ENCODE data around the gene STXBP5. TPM values are rescaled to one million over a fixed set of nuclear protein-coding genes. Genes with fewer than 3 reads are reported as not detected.
"Not testable (repeated sequence)": the region's sequence is repeated elsewhere in the genome, so short reads cannot be mapped to it uniquely, and the experiment has no call there.

The STXBP5 gene
- total RNA-seq, 6 donors from 2014 or later: 10.5 to 26.5 (median 15.7) TPM

DNA sequence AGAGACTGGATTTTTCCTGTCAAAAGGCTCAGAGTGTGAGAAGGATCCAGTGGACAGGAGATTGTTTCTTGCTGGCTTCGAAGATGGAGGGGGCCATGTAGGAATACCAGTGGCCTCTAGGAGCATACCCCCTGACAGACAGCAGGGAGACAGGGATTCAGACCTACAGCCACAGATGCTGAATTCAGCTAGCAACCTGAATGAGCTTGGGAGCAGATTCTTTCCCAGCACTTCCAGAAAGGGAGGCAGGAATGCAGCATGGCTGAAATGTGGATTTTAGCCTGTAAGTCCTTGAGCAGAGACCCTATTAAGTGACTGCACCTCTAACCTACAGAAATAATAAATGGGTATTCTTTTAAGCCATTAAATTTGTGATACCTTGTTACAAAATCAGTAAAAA lies 44.6 kb downstream of the STXBP5 start:
- ATAC-seq (ENCODE audit: low FRiP score in 2 of 2) (no peak), DNase-seq (no peak)
- H3K4me3 ChIP-seq: no peak overlapping the region
- peaks cover 0 to 27% (median 10%) of the 10 kb centered on the region in 4 donors for H3K36me3 ChIP-seq
- no peaks in the 10 kb centered on the region for H3K4me1 ChIP-seq
- no peak overlapping the region for H3K27ac ChIP-seq
- H3K9me3 ChIP-seq: no peaks in the 10 kb centered on the region
- 90 to 100% methylated on average over 1 of the region's 1 CpG for WGBS, 2 donors
- H3K27me3 ChIP-seq: no peaks in the 10 kb centered on the region
- TF ChIP-seq EP300 (IDR thresholded peaks at IDR 0.05) (no peak), POLR2AphosphoS5 (IDR thresholded peaks at IDR 0.05) (no peak)

- Histone ChIP-seq H3K4me1 (no peaks in the 10 kb centered on the region), H3K27ac (no peak overlapping the region), H3K4me3 (no peak overlapping the region), H3K36me3 (peaks cover 0 to 24% (median 10%) of the 10 kb centered on the region in 4 donors), H3K9me3 (no peaks in the 10 kb centered on the region), H3K27me3 (no peaks in the 10 kb centered on the region)
- whole genome bisulfite sequencing, 2 donors: 98 to 99% methylated on average over 16 of the region's 16 CpGs
- TF ChIP-seq EP300 (IDR thresholded peaks at IDR 0.05) (no peak), CTCF (IDR thresholded peaks at IDR 0.05) (no peak), POLR2A (IDR thresholded peaks at IDR 0.05) (no peak), POLR2AphosphoS5 (IDR thresholded peaks at IDR 0.05) (no peak)
- DNase-seq (peak in 1 of 2 donors; percentile 3), ATAC-seq (ENCODE audit: low FRiP score in 2 of 2) (no peak)
These were observed 46.9 kb downstream of the STXBP5 start for GRCh38 chr6:147251072-147251471.

- H3K27ac ChIP-seq; DNase-seq; H3K4me1 ChIP-seq; ATAC-seq (ENCODE audit: low FRiP score in 2 of 2); H3K9me3 ChIP-seq; H3K4me3 ChIP-seq; H3K27me3 ChIP-seq: not testable (repeated sequence)
- WGBS, 2 donors: 95 to 97% methylated on average over 6 of the region's 6 CpGs
- H3K36me3 ChIP-seq: peaks cover 0 to 17% (median 10%) of the 10 kb centered on the region in 4 donors
These were observed 50.8 kb downstream of the STXBP5 start for GRCh38 chr6:147254929-147255473.

- no peaks in the 10 kb centered on the region for H3K27me3 ChIP-seq
- H3K4me3 ChIP-seq: no peak overlapping the region
- H3K36me3 ChIP-seq: peaks cover 0 to 10% (median 7%) of the 10 kb centered on the region in 4 donors
- 92 to 95% methylated on average over 3 of the region's 3 CpGs for WGBS, 2 donors
- H3K4me1 ChIP-seq: no peaks in the 10 kb centered on the region
- H3K9me3 ChIP-seq: no peaks in the 10 kb centered on the region
- H3K27ac ChIP-seq: no peak overlapping the region
- DNase-seq: no peak
- TF ChIP-seq EP300 (IDR thresholded peaks at IDR 0.05) (no peak), POLR2A (IDR thresholded peaks at IDR 0.05) (no peak), CTCF (IDR thresholded peaks at IDR 0.05) (no peak), POLR2AphosphoS5 (IDR thresholded peaks at IDR 0.05) (no peak)
- no peak for ATAC-seq (ENCODE audit: low FRiP score in 2 of 2)
These were observed 51.9 kb downstream of the STXBP5 start for GRCh38 chr6:147255948-147256674.

GRCh38 chr6:147257760-147258159 lies 53.5 kb downstream of the STXBP5 start:
- H3K4me1 ChIP-seq: no peaks in the 10 kb centered on the region
- no peaks in the 10 kb centered on the region for H3K9me3 ChIP-seq
- 90% methylated on average over 5 of the region's 5 CpGs for WGBS, 2 donors
- no peaks in the 10 kb centered on the region for H3K27me3 ChIP-seq
- no peak overlapping the region for H3K27ac ChIP-seq
- no peak for TF ChIP-seq EP300 (IDR thresholded peaks at IDR 0.05)
- TF ChIP-seq CTCF (IDR thresholded peaks at IDR 0.05): no peak
- TF ChIP-seq POLR2A (IDR thresholded peaks at IDR 0.05): no peak
- no peak for TF ChIP-seq POLR2AphosphoS5 (IDR thresholded peaks at IDR 0.05)
- H3K4me3 ChIP-seq: no peak overlapping the region
- ATAC-seq (ENCODE audit: low FRiP score in 2 of 2) (no peak), DNase-seq (no peak)
- no peaks in the 10 kb centered on the region for H3K36me3 ChIP-seq

DNA sequence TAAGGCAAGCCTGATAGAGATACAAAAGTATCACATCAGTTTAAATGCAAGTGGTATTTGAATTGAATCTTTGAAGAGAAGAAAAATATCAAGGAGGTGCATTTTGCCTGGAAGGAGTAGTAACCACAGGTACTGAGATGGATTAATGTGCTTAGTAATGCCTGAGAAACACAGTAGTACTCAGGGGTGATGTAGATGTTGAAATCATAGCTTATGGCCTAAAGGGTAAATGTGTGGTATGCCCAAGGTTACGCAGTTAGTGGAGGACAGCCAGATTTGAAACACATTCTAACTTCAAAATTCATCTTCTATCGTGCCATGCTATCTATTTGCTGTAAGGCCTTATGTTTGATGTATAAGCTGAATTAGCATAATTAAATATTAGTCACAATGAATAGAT lies 55.9 kb downstream of the STXBP5 start:
- Histone ChIP-seq H3K9me3 (no peaks in the 10 kb centered on the region), H3K4me1 (no peaks in the 10 kb centered on the region), H3K27me3 (no peaks in the 10 kb centered on the region), H3K27ac (no peak overlapping the region), H3K36me3 (no peaks in the 10 kb centered on the region), H3K4me3 (no peak overlapping the region)
- DNase-seq (no peak), ATAC-seq (ENCODE audit: low FRiP score in 2 of 2) (no peak)
- 90 to 93% methylated on average over 2 of the region's 2 CpGs for WGBS, 2 donors
- TF ChIP-seq POLR2AphosphoS5 (IDR thresholded peaks at IDR 0.05) (no peak), EP300 (IDR thresholded peaks at IDR 0.05) (no peak), POLR2A (IDR thresholded peaks at IDR 0.05) (no peak), CTCF (IDR thresholded peaks at IDR 0.05) (no peak)

Measured in upper lobe of left lung (tissue), 6 donors.